KBM-7 (cell line): ENCODE data around the gene CALN1.
A peak's percentile ranks its signal among the peaks of the same experiment; 100 is the strongest.
"Not testable (repeated sequence)": the region's sequence is repeated elsewhere in the genome, so short reads cannot be mapped to it uniquely, and the experiment has no call there.

Source experiments
- DNase-seq: peaks from one replicate; pipeline ENCODE4 v3.0.0-alpha.2; 2015
- in situ Hi-C: fragments of 300-500 bp; cut with MboI; formaldehyde crosslinking; loops from 2 replicates; pipeline ENCODE4 v1.14.3; 2020; ENCODE audit warnings: low sequenced_read_pairs, low pct_unique_long_range_greater_than_20kb, mixed read lengths

CALN1 gene

GRCh38 chr7:72412121-72412618 is at the start of gene CALN1:
Gene CALN1, minus strand, starts transcription at chr7:72412338.
- DNase-seq, in situ Hi-C loops: not testable (repeated sequence)

- in situ Hi-C loops, result no loop called here
Observed at GRCh38 chr7:72453471-72453870, 41.3 kb upstream of the CALN1 start.

DNA sequence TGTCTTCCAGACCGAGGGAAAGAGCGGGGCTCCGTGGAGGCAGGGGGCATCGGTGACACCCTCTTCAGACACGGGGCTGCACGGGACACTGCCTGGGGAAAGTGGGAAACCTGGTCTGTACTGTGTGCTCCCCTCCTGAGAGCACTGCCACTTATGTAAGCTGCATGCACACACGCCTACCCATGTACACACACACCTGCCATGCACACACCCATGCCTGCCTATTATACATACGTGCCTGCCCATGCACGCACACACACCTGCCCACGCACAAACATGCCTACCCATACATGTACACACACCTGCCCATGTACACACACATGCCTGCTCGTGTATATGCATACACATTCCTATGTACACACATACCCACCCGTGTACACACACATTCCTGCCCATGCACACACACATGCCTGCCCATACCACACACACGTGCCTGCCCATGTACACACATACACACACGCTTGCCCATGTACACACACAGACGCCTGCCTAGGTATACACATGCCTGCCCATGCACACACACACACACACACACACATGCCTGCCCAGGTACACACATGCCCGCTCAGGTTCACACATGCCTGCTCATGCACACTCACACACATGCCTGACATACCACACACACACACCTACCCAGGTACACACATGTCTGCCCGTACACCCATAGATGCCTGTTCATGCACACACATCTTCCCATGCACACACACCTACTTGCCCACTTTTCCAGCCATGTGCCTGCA is 35.5 kb upstream of the CALN1 start:
- no peak for DNase-seq
- in situ Hi-C loops, result no loop called here

More at GRCh38 chr7:72453471-72453870, 41.3 kb upstream of the CALN1 start:
- no peak for DNase-seq

GRCh38 chr7:72446591-72447462 is 34.7 kb upstream of the CALN1 start:
- DNase-seq, result no peak
- in situ Hi-C loops, result no loop called here

GRCh38 chr7:72446131-72446530 is 34.0 kb upstream of the CALN1 start:
- in situ Hi-C loops, result no loop called here
- DNase-seq, result no peak

DNA sequence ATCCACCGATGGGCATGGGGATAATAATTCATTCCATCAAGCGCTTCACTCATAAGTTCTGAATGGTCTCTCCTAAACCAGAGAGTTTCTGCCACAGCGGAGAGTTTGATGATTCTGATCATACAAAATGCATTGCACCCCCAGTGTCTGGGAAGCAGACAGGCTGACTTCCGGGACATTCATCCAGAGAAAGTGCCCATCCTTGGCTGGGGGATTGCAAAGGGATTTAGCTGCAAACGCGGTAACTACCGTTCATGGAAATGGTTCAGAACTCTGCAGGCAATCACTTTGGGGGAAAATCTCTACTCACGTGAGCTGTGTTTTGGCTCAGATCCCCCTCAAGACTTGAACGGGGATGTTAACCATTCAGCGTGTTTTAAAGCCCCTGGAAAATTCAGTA is 33.4 kb upstream of the CALN1 start:
- in situ Hi-C loops, result no loop called here
- DNase-seq, result no peak

GRCh38 chr7:72445075-72445474 is 32.9 kb upstream of the CALN1 start:
- no peak for DNase-seq
- in situ Hi-C loops, result no loop called here

DNA sequence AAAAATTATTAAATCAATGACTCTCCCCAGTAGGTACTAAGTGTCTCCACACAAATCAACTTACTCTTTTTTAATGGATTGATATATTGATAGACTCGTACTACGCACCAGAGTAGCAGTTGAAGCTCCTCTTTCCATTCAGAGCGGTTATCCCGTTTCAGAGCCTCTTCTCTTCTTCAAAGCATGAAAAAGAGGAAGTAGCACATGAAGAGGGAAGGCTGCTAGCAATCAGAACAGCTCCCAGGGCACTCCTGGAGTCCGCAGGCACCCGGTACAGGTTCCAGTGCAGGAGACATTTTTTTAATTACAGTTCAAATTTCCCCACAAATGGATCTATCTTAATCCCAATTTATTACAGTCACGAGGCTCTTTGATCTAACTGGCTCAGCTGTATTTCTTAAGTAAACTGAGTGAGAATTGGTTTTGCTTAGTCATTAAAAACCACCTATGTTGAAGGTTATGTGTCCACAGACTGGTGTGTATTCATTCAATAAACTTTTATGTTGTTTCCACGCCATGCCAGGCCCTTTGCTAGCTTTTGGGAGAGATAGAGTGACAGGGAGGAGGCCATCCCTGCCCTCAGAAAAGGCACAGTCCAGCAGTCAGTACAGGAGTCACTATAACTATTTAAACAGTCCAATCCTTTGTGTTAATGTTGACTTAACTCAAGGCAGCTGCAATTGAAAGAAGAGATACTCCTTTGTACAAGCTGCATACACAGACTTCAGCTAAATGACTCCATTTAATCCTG is 32.1 kb upstream of the CALN1 start:
- in situ Hi-C loops, result no loop called here
- peak; percentile 56 for DNase-seq

DNA sequence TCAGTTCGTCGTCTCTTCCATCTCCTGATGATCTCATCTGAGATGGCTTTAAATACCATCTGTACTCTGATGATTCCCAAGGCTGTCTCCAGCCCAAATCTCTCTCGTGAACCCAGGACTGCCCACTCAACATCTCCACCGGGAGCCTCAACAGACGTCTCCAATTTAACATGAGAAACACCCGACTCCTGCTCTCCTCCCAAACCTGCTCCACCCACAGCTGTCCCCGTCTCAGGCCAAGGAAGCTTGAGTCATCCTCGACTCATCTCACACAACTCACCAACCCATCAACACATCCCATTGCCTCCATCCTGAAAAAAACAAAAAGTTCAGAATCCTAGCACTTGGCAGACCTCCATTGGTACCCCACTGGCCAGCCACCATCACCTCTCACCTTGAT is 29.7 kb upstream of the CALN1 start:
- in situ Hi-C loops, result no loop called here
- no peak for DNase-seq

DNA sequence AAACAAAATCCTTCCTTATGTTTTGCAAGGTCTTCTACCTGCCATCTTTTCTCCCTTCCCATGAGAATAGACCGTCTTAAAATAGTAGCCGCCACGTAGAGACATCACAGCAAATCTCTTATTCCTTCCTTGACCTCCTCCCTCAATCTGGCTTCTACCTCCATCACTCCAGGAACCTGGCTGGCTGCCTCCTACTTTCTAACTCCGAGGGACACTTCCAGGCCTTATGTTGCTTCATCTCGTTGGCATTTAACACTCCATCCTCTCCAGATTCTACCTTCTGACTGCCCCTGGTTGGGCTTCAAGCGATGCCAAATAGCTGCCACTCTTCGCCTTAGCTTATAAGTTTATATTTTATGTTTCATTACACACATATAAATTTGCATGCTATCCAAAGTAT is 26.4 kb upstream of the CALN1 start:
- no peak for DNase-seq
- in situ Hi-C loops, result no loop called here

GRCh38 chr7:72437610-72438009 is 25.5 kb upstream of the CALN1 start:
- no peak for DNase-seq
- in situ Hi-C loops, result no loop called here

GRCh38 chr7:72437061-72437585 is 25.0 kb upstream of the CALN1 start:
- in situ Hi-C loops, result no loop called here

DNA sequence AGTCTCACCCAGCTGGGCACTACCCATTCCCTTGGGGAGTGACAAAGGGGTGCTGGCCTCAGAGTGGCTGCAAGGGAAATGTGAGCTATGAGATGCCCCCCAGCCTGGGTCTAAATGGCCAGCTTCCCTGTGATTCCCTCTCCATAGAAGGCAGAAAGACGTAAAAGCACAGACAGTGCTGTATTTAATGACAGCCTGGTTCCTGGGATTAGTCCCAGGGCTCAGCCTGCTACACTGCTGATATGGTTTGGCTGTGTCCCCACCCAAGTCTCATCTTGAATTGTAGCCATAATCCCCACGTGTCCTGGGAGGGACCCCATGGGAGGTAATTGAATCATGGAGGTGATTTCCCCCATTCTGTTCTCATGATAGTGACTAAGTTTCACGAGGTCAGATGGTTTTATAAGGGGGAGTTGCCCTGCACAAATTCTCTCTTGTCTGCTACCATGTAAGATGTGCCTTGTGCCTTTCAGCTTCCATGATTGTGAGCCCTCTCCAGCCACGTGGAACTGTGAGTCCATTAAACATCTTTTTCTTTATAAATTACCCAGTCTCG is 23.9 kb upstream of the CALN1 start:
- in situ Hi-C loops, result no loop called here
- no peak for DNase-seq

More at GRCh38 chr7:72437061-72437585, 25.0 kb upstream of the CALN1 start:
- no peak for DNase-seq

DNA sequence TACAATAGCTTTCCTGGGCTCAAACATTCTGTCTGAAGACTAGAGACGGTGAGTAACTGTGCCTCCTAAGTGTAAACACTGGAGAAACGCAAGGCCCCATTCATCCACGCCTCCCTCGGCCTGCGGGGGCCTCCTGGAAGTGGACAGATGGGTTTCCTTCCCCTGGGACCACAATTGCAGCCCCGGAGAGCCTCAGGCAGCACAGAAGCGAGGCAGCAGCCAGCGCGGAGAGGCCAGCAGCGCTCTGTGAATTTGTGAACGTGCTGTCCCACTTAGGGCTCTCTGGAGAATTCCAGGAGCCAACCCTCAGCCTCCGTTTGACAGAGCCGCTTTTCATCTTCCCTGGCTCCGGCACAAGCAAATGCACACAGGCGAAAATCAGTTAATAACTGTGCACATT is 23.2 kb upstream of the CALN1 start:
- DNase-seq, result no peak
- in situ Hi-C loops, result no loop called here

- in situ Hi-C loops, result no loop called here
Observed at GRCh38 chr7:72430531-72430930, 18.4 kb upstream of the CALN1 start.

GRCh38 chr7:72429316-72429715 is 17.2 kb upstream of the CALN1 start:
- in situ Hi-C loops, result no loop called here
- DNase-seq, result no peak

More at GRCh38 chr7:72430531-72430930, 18.4 kb upstream of the CALN1 start:
- DNase-seq, result no peak

- in situ Hi-C loops, result no loop called here
- DNase-seq, result no peak
Observed at GRCh38 chr7:72416846-72417245, 4.7 kb upstream of the CALN1 start.

DNA sequence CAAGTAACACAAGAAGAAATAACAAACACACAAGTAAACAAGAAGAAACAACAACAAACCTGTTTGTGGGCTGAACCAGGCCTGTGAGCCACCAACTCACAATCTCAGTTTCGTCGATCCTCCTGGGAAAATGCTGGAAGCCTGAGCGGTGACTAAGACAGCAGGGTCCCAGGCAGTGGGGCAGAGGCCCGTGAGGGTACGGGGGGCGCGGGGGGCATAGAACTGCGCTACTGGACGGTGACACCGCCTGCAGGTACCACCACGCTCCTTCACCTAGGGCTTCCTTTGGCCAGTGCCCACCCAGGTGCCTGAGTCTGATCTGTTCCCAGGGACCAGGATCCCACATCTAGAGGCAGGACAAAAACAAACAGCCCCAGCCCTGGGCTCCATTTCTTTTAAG is 3.4 kb upstream of the CALN1 start:
- in situ Hi-C loops, result no loop called here
- DNase-seq, result no peak

DNA sequence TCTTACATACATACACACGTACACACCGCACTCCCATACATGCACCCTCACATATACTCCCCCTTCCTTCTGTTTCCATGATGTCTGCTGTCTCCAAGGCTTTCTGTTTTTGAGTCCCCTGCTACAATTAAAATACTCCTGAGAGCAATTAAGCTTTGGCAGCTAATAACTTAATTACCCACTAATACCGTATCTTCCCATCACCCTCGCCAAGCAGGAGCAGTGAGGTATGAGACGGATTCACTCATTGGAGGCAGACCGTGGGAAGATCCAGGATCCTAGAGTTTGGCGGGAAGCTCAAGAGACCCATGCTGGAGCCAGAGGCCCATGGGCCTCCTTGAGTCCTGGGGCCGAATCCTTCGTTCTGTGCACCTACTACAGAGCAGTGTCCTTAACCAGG is 1.7 kb upstream of the CALN1 start:
- DNase-seq, result no peak

More for the DNA sequence above, 1.7 kb upstream of the CALN1 start:
- in situ Hi-C loops, result no loop called here
